ENCODE data around the gene TMEM92.

Gene TMEM92

GRCh38 chr17:50258647-50259476, 15.4 kb upstream of the TMEM92 start:
- H3K9me3 Mint-ChIP-seq (ENCODE audit: low read depth), result no peaks in the 10 kb centered on the region
- H3K4me1 Mint-ChIP-seq (ENCODE audit: low read depth), result no peaks in the 10 kb centered on the region
- peaks cover 2% of the 10 kb centered on the region for H3K27me3 Mint-ChIP-seq
- no peaks in the 10 kb centered on the region for H3K36me3 Mint-ChIP-seq
- no peak overlapping the region for H3K27ac Mint-ChIP-seq
- no peak overlapping the region for H3K4me3 Mint-ChIP-seq

- Mint-ChIP-seq H3K27me3 (peaks cover 2% of the 10 kb centered on the region), H3K27ac (no peak overlapping the region), H3K9me3 (ENCODE audit: low read depth) (no peaks in the 10 kb centered on the region), H3K4me3 (no peak overlapping the region), H3K36me3 (no peaks in the 10 kb centered on the region), H3K4me1 (ENCODE audit: low read depth) (no peaks in the 10 kb centered on the region)
Observed at GRCh38 chr17:50259477-50260324, 14.6 kb upstream of the TMEM92 start.

- Mint-ChIP-seq H3K4me3 (no peak overlapping the region), H3K27ac (no peak overlapping the region), H3K4me1 (ENCODE audit: low read depth) (no peaks in the 10 kb centered on the region), H3K9me3 (ENCODE audit: low read depth) (no peaks in the 10 kb centered on the region), H3K36me3 (no peaks in the 10 kb centered on the region), H3K27me3 (peaks cover 2% of the 10 kb centered on the region)
Observed at GRCh38 chr17:50260501-50260911, 13.8 kb upstream of the TMEM92 start.

- no peaks in the 10 kb centered on the region for H3K9me3 Mint-ChIP-seq (ENCODE audit: low read depth)
- H3K36me3 Mint-ChIP-seq, result no peaks in the 10 kb centered on the region
Observed at GRCh38 chr17:50261051-50261915, 13.0 kb upstream of the TMEM92 start.

GRCh38 chr17:50262001-50262794, 12.1 kb upstream of the TMEM92 start:
- no peaks in the 10 kb centered on the region for H3K4me1 Mint-ChIP-seq (ENCODE audit: low read depth)
- H3K9me3 Mint-ChIP-seq (ENCODE audit: low read depth), result no peaks in the 10 kb centered on the region
- H3K27ac Mint-ChIP-seq, result no peak overlapping the region
- H3K4me3 Mint-ChIP-seq, result no peak overlapping the region
- peaks cover 2% of the 10 kb centered on the region for H3K27me3 Mint-ChIP-seq
- H3K36me3 Mint-ChIP-seq, result no peaks in the 10 kb centered on the region

More at GRCh38 chr17:50261051-50261915, 13.0 kb upstream of the TMEM92 start:
- Mint-ChIP-seq H3K27ac (no peak overlapping the region), H3K27me3 (peaks cover 4% of the 10 kb centered on the region), H3K4me1 (ENCODE audit: low read depth) (no peaks in the 10 kb centered on the region), H3K4me3 (no peak overlapping the region)

- Mint-ChIP-seq H3K27me3 (peaks cover 2% of the 10 kb centered on the region), H3K4me3 (no peak overlapping the region), H3K9me3 (ENCODE audit: low read depth) (no peaks in the 10 kb centered on the region), H3K27ac (no peak overlapping the region), H3K36me3 (no peaks in the 10 kb centered on the region), H3K4me1 (ENCODE audit: low read depth) (no peaks in the 10 kb centered on the region)
Observed at GRCh38 chr17:50263331-50264262, 10.7 kb upstream of the TMEM92 start.

GRCh38 chr17:50264263-50265113, 9.8 kb upstream of the TMEM92 start:
- H3K9me3 Mint-ChIP-seq (ENCODE audit: low read depth), result no peaks in the 10 kb centered on the region
- H3K36me3 Mint-ChIP-seq, result no peaks in the 10 kb centered on the region
- H3K27me3 Mint-ChIP-seq, result peaks cover 2% of the 10 kb centered on the region
- H3K4me3 Mint-ChIP-seq, result no peak overlapping the region
- no peak overlapping the region for H3K27ac Mint-ChIP-seq
- no peaks in the 10 kb centered on the region for H3K4me1 Mint-ChIP-seq (ENCODE audit: low read depth)

- peaks cover 2% of the 10 kb centered on the region for H3K27me3 Mint-ChIP-seq
- no peak overlapping the region for H3K27ac Mint-ChIP-seq
- no peaks in the 10 kb centered on the region for H3K9me3 Mint-ChIP-seq (ENCODE audit: low read depth)
- no peak overlapping the region for H3K4me3 Mint-ChIP-seq
- no peaks in the 10 kb centered on the region for H3K36me3 Mint-ChIP-seq
- H3K4me1 Mint-ChIP-seq (ENCODE audit: low read depth), result no peaks in the 10 kb centered on the region
Observed at GRCh38 chr17:50265212-50265611, 9.1 kb upstream of the TMEM92 start.

- no peak overlapping the region for H3K27ac Mint-ChIP-seq
- H3K4me3 Mint-ChIP-seq, result no peak overlapping the region
- H3K36me3 Mint-ChIP-seq, result no peaks in the 10 kb centered on the region
- peaks cover 2% of the 10 kb centered on the region for H3K27me3 Mint-ChIP-seq
- no peaks in the 10 kb centered on the region for H3K9me3 Mint-ChIP-seq (ENCODE audit: low read depth)
- H3K4me1 Mint-ChIP-seq (ENCODE audit: low read depth), result no peaks in the 10 kb centered on the region
Observed at GRCh38 chr17:50265690-50266315, 8.5 kb upstream of the TMEM92 start.

- H3K4me3 Mint-ChIP-seq, result no peak overlapping the region
- no peak overlapping the region for H3K27ac Mint-ChIP-seq
- no peaks in the 10 kb centered on the region for H3K36me3 Mint-ChIP-seq
- peaks cover 2% of the 10 kb centered on the region for H3K27me3 Mint-ChIP-seq
- H3K4me1 Mint-ChIP-seq (ENCODE audit: low read depth), result no peaks in the 10 kb centered on the region
- H3K9me3 Mint-ChIP-seq (ENCODE audit: low read depth), result no peaks in the 10 kb centered on the region
Observed at GRCh38 chr17:50266384-50267073, 7.7 kb upstream of the TMEM92 start.

GRCh38 chr17:50267074-50267841, 7.0 kb upstream of the TMEM92 start:
- Mint-ChIP-seq H3K4me3 (no peak overlapping the region), H3K36me3 (no peaks in the 10 kb centered on the region), H3K4me1 (ENCODE audit: low read depth) (no peaks in the 10 kb centered on the region), H3K27ac (no peak overlapping the region), H3K9me3 (ENCODE audit: low read depth) (no peaks in the 10 kb centered on the region), H3K27me3 (peaks cover 2% of the 10 kb centered on the region)
